ENCODE data around the gene MESP1. TPM values are rescaled to one million over a fixed set of nuclear protein-coding genes. Genes with fewer than 3 reads are reported as not detected.
A peak's percentile ranks its signal among the peaks of the same experiment; 100 is the strongest.

Gene MESP1
- total and polyA plus RNA-seq, 2 of the 13 experiments (the other 11 are each of a cell fraction or from before 2014, with no cell fraction given): not detected

- TF ChIP-seq CEBPZ (IDR thresholded peaks at IDR 0.05; ENCODE audit: low read length): no peak
- no peak for TF ChIP-seq ZNF143 (CRISPR knock-in tag; IDR thresholded peaks at IDR 0.05)
- peak; percentile 71; the same call in 1 of the 2 replicates for TF ChIP-seq ATF2 (CRISPR knock-in tag; IDR thresholded peaks at IDR 0.05)
- peak; percentile 38; the same call in 1 of the 2 replicates for TF ChIP-seq RCOR2 (CRISPR knock-in tag; IDR thresholded peaks at IDR 0.05)
- no peak for TF ChIP-seq PAF1 (CRISPR knock-in tag; IDR thresholded peaks at IDR 0.05)
- TF ChIP-seq KDM2A (CRISPR knock-in tag; IDR thresholded peaks at IDR 0.05; ENCODE audit: borderline replicate concordance, low read depth): peak; percentile 73
- TF ChIP-seq NFAT5 (CRISPR knock-in tag; IDR thresholded peaks at IDR 0.05): peak; percentile 88
- TF ChIP-seq TBX3 (IDR thresholded peaks at IDR 0.05; ENCODE audit: borderline replicate concordance): no peak
- no peak for TF ChIP-seq ZSCAN22 (CRISPR knock-in tag; IDR thresholded peaks at IDR 0.05)
- TF ChIP-seq NFE2L2 (IDR thresholded peaks at IDR 0.05; ENCODE audit: low read length): no peak
- TF ChIP-seq AGO1 (IDR thresholded peaks at IDR 0.05; ENCODE audit: low read depth, low read length, poor library complexity, severe bottlenecking): no peak
- no peak for TF ChIP-seq ZMAT5 (CRISPR knock-in tag; IDR thresholded peaks at IDR 0.05; ENCODE audit: borderline replicate concordance, low read depth)
- TF ChIP-seq ZNF260 (CRISPR knock-in tag; IDR thresholded peaks at IDR 0.05; ENCODE audit: borderline replicate concordance, low read depth): no peak
- no peak for TF ChIP-seq ZNF232 (CRISPR knock-in tag; IDR thresholded peaks at IDR 0.05; ENCODE audit: borderline replicate concordance)
- TF ChIP-seq NR2F6 (IDR thresholded peaks at IDR 0.05): no peak
- TF ChIP-seq NR2F6 (CRISPR knock-in tag; IDR thresholded peaks at IDR 0.05): no peak
- no peak for TF ChIP-seq RORA (CRISPR knock-in tag; IDR thresholded peaks at IDR 0.05)
- no peak for TF ChIP-seq ASH2L (IDR thresholded peaks at IDR 0.05; ENCODE audit: insufficient read length, low read depth, low read length)
- TF ChIP-seq ZNF839 (CRISPR knock-in tag; IDR thresholded peaks at IDR 0.05; ENCODE audit: borderline replicate concordance): peak; percentile 68; the same call in 1 of the 2 replicates
- TF ChIP-seq SATB2 (CRISPR knock-in tag; IDR thresholded peaks at IDR 0.05): no peak
These were observed 25.4 kb upstream of the MESP1 start, which contains the start of gene MESP2 (continued) for GRCh38 chr15:89776274-89777072.

Data from HepG2 (cell line).